Thymus (tissue), 11 donors: ENCODE measurements around the gene BEST1. TPM values are rescaled to one million over a fixed set of nuclear protein-coding genes. Genes with fewer than 3 reads are reported as not detected.
"Not testable (repeated sequence)": the region's sequence is repeated elsewhere in the genome, so short reads cannot be mapped to it uniquely, and the experiment has no call there.

Experiments
- DNase-seq, 9 donors: peaks; one replicate each; pipeline ENCODE4 v3.0.0-alpha.2; 2013; ENCODE audit warnings: low spot score in 9 of 9, low read depth in 6 of 9, missing footprints in 1 of 9
- H3K27ac ChIP-seq, 2 donors: one replicate each; pipeline ENCODE4 v1.5.1; 2013; ENCODE audit warnings: control low read depth in 1 of 2, low read depth in 1 of 2, low read length in 1 of 2, mild to moderate bottlenecking in 1 of 2, moderate library complexity in 1 of 2
- H3K27me3 ChIP-seq, 2 donors: one replicate each; pipeline ENCODE4 v1.5.1; 2013; ENCODE audit warnings: low read length in 1 of 2; ENCODE audit not compliant: control insufficient read depth in 2 of 2, insufficient read depth in 1 of 2
- H3K36me3 ChIP-seq, 2 donors: one replicate each; pipeline ENCODE4 v1.5.1; 2013; ENCODE audit warnings: low read length in 1 of 2, mild to moderate bottlenecking in 1 of 2, moderate library complexity in 1 of 2; ENCODE audit not compliant: control insufficient read depth in 2 of 2, insufficient read depth in 2 of 2
- H3K4me1 ChIP-seq, 2 donors: one replicate each; pipeline ENCODE4 v1.5.1; 2013; ENCODE audit warnings: low read length in 2 of 2; ENCODE audit not compliant: control insufficient read depth in 2 of 2, insufficient read depth in 2 of 2
- H3K4me3 ChIP-seq, 2 donors: one replicate each; pipeline ENCODE4 v1.5.1; 2013; ENCODE audit warnings: low read length in 2 of 2, control low read depth in 1 of 2, mild to moderate bottlenecking in 1 of 2
- H3K9me3 ChIP-seq, 2 donors: one replicate each; pipeline ENCODE4 v1.5.1; 2013; ENCODE audit warnings: low read length in 1 of 2, mild to moderate bottlenecking in 1 of 2; ENCODE audit not compliant: control insufficient read depth in 2 of 2, insufficient read depth in 1 of 2
- WGBS: extraction: QIAGEN DNeasy Blood & Tissue Kit; methylation state at CpG from one replicate; pipeline ENCODE4 v1.1.7; 2013; 5-methylcytosine and 5-hydroxymethylcytosine counted together
- polyA plus RNA-seq: library from polyadenylated mRNA; stranded (reverse); fragments of 200-250 nt; gene quantifications from one replicate; pipeline ENCODE4 v1.2.3, GENCODE V29; 2013
- total RNA-seq: library from RNA; stranded (reverse); fragments of 120-200 nt; gene quantifications from one replicate; pipeline ENCODE4 v1.2.4, GENCODE V29; 2013
- donor health status: healthy.

Gene BEST1
- total and polyA plus RNA-seq, 2 donors: 0.47 to 3.3 TPM

GRCh38 chr11:61952882-61953281 is 2.7 kb downstream of the BEST1 start:
- H3K36me3 ChIP-seq: no peaks in the 10 kb centered on the region
- no peak overlapping the region for H3K27ac ChIP-seq
- peaks cover 3 to 9% of the 10 kb centered on the region in 2 donors for H3K4me1 ChIP-seq
- H3K27me3 ChIP-seq: peaks cover 12 to 38% of the 10 kb centered on the region in 2 donors
- no peak overlapping the region for H3K4me3 ChIP-seq
- no peak for DNase-seq
- no peaks in the 10 kb centered on the region for H3K9me3 ChIP-seq
- 95% methylated on average over 3 of the region's 3 CpGs for WGBS

GRCh38 chr11:61953632-61954031 is 3.5 kb downstream of the BEST1 start:
- not testable (repeated sequence) for H3K4me1 ChIP-seq, DNase-seq, H3K4me3 ChIP-seq, H3K27ac ChIP-seq, H3K36me3 ChIP-seq, H3K9me3 ChIP-seq
- H3K27me3 ChIP-seq: peaks cover 12 to 38% of the 10 kb centered on the region in 2 donors
- WGBS: 98% methylated on average over 5 of the region's 5 CpGs

- H3K9me3 ChIP-seq: no peaks in the 10 kb centered on the region
- no peak overlapping the region for H3K27ac ChIP-seq
- H3K27me3 ChIP-seq: peaks cover 12 to 38% of the 10 kb centered on the region in 2 donors
- no peak for DNase-seq
- H3K4me3 ChIP-seq: no peak overlapping the region
- H3K36me3 ChIP-seq: no peaks in the 10 kb centered on the region
- peaks cover 3 to 9% of the 10 kb centered on the region in 2 donors for H3K4me1 ChIP-seq
- WGBS: 98% methylated on average over 9 of the region's 9 CpGs
Observed at GRCh38 chr11:61954106-61954850, 4.1 kb downstream of the BEST1 start.

- Histone ChIP-seq H3K4me1 (peaks cover 3 to 9% of the 10 kb centered on the region in 2 donors), H3K36me3 (no peaks in the 10 kb centered on the region), H3K4me3 (peak overlapping the region in 1 of 2 donors; percentile 32), H3K9me3 (no peaks in the 10 kb centered on the region), H3K27me3 (peaks cover 12 to 38% of the 10 kb centered on the region in 2 donors), H3K27ac (no peak overlapping the region)
- no peak for DNase-seq
- 16% methylated on average over 21 of the region's 21 CpGs for WGBS
Observed at GRCh38 chr11:61954851-61955421, 4.8 kb downstream of the BEST1 start.

- peak overlapping the region in 1 of 2 donors; percentile 32 for H3K4me3 ChIP-seq
- peaks cover 12 to 38% of the 10 kb centered on the region in 2 donors for H3K27me3 ChIP-seq
- H3K9me3 ChIP-seq: no peaks in the 10 kb centered on the region
- DNase-seq: peak in 1 of 9 donors; percentile 38
- no peak overlapping the region for H3K27ac ChIP-seq
- no peaks in the 10 kb centered on the region for H3K36me3 ChIP-seq
- peaks cover 3 to 9% of the 10 kb centered on the region in 2 donors for H3K4me1 ChIP-seq
- WGBS: 10% methylated on average over 56 of the region's 56 CpGs
Observed at GRCh38 chr11:61955422-61956135, 5.4 kb downstream of the BEST1 start.

- H3K9me3 ChIP-seq: no peaks in the 10 kb centered on the region
- no peak for DNase-seq
- WGBS: 97% methylated on average over 20 of the region's 20 CpGs
- H3K27ac ChIP-seq: no peak overlapping the region
- H3K4me3 ChIP-seq: no peak overlapping the region
- H3K27me3 ChIP-seq: peaks cover 12 to 38% of the 10 kb centered on the region in 2 donors
- no peaks in the 10 kb centered on the region for H3K36me3 ChIP-seq
- H3K4me1 ChIP-seq: peaks cover 3 to 9% of the 10 kb centered on the region in 2 donors
Observed at GRCh38 chr11:61956191-61957020, 6.3 kb downstream of the BEST1 start.

- H3K4me1 ChIP-seq: peaks cover 3 to 9% of the 10 kb centered on the region in 2 donors
- no peaks in the 10 kb centered on the region for H3K9me3 ChIP-seq
- peaks cover 0 to 3% of the 10 kb centered on the region in 2 donors for H3K36me3 ChIP-seq
- WGBS: 96% methylated on average over 7 of the region's 7 CpGs
- DNase-seq: no peak
- peaks cover 12 to 38% of the 10 kb centered on the region in 2 donors for H3K27me3 ChIP-seq
- no peak overlapping the region for H3K27ac ChIP-seq
- no peak overlapping the region for H3K4me3 ChIP-seq
Observed at GRCh38 chr11:61957021-61957770, 7.0 kb downstream of the BEST1 start.

GRCh38 chr11:61958590-61958989 is 8.4 kb downstream of the BEST1 start:
- Histone ChIP-seq H3K36me3 (peaks cover 4 to 8% of the 10 kb centered on the region in 2 donors), H3K4me3 (no peak overlapping the region), H3K27me3 (peaks cover 12 to 33% of the 10 kb centered on the region in 2 donors), H3K4me1 (peaks cover 3 to 14% of the 10 kb centered on the region in 2 donors), H3K9me3 (no peaks in the 10 kb centered on the region), H3K27ac (no peak overlapping the region)
- WGBS: 84% methylated on average over 3 of the region's 3 CpGs
- no peak for DNase-seq
